NB4 (cell line): ENCODE results near the gene PDE4A.
A peak's percentile ranks its signal among the peaks of the same experiment; 100 is the strongest.

Experiments
- DNase-seq: peaks from one replicate; pipeline ENCODE4 v3.0.0; 2010; ENCODE audit warnings: low read depth
- H3K4me3 ChIP-seq: one replicate; pipeline ENCODE4 v1.5.1; 2011; ENCODE audit warnings: mild to moderate bottlenecking, low read depth, low read length, moderate library complexity
- CTCF ChIP-seq: IDR thresholded peaks from one replicate; pipeline ENCODE4 v1.5.1; 2012; ENCODE audit warnings: low read depth, low read length
- MAX ChIP-seq: IDR thresholded peaks from 2 replicates; pipeline ENCODE4 v1.6.1; 2011; ENCODE audit warnings: low read depth, low read length
- MYC ChIP-seq: IDR thresholded peaks from 2 replicates; pipeline ENCODE4 v1.6.1; 2011; ENCODE audit warnings: low read depth, low read length
- POLR2A ChIP-seq: IDR thresholded peaks from 2 replicates; pipeline ENCODE4 v1.6.1; 2011; ENCODE audit warnings: mild to moderate bottlenecking; ENCODE audit not compliant: insufficient read length; ENCODE audit errors: extremely low read depth

PDE4A gene

GRCh38 chr19:10503002-10503789 is 82.9 kb downstream of the PDE4A start, which contains the start of gene KEAP1:
KEAP1 (minus strand) TSS chr19:10503356; CDS start chr19:10500033, 3,323 bp downstream.
- DNase-seq, result peak; percentile 89
- peak within 1 kb of the TSS; percentile 95 for H3K4me3 ChIP-seq
- peak; percentile 7 for TF ChIP-seq CTCF
- TF ChIP-seq MYC, result no peak; the same call in 1 of the 2 replicates
- TF ChIP-seq MAX, result peak; percentile 77

- H3K4me3 ChIP-seq, result no peak overlapping the region
- peak; percentile 94 for DNase-seq
- TF ChIP-seq MYC, result peak; percentile 97
- peak; percentile 100 for TF ChIP-seq CTCF
- TF ChIP-seq MAX, result peak; percentile 95
- TF ChIP-seq POLR2A, result no peak
These were observed 85.4 kb downstream of the PDE4A start for GRCh38 chr19:10505583-10506229.

- TF ChIP-seq POLR2A (no peak), MYC (no peak), CTCF (no peak), MAX (no peak)
- DNase-seq, result no peak
- no peak overlapping the region for H3K4me3 ChIP-seq
These were observed 87.7 kb downstream of the PDE4A start for GRCh38 chr19:10508036-10508435.

- no peak overlapping the region for H3K4me3 ChIP-seq
- no peak for TF ChIP-seq POLR2A
- no peak for TF ChIP-seq MAX
- no peak for TF ChIP-seq CTCF
- no peak for TF ChIP-seq MYC
- DNase-seq, result no peak
These were observed 88.4 kb downstream of the PDE4A start for GRCh38 chr19:10508707-10509106.

GRCh38 chr19:10510301-10510802 is 90.0 kb downstream of the PDE4A start:
- H3K4me3 ChIP-seq, result no peak overlapping the region
- TF ChIP-seq MAX, result no peak
- no peak for TF ChIP-seq POLR2A
- no peak for TF ChIP-seq MYC
- TF ChIP-seq CTCF, result peak; percentile 100
- peak; percentile 67 for DNase-seq
